GM21528 (cell line): ENCODE results near the gene GCC1.

Experiments
- ATAC-seq: cut with Tn5 transposase; IDR thresholded peaks from one replicate; pipeline ENCODE4 v1.9.1; 2021; ENCODE audit warnings: mild to moderate bottlenecking, moderate library complexity; ENCODE audit not compliant: unreplicated experiment, low FRiP score

The GCC1 gene

GRCh38 chr7:127585044-127585953, at the start of gene GCC1:
Gene GCC1, minus strand, starts transcription at chr7:127585596. Its CDS starts 414 bp downstream, at chr7:127585182.
- peak; percentile 86 for ATAC-seq

GRCh38 chr7:127632276-127632910, 47.0 kb upstream of the GCC1 start:
- ATAC-seq: no peak

- ATAC-seq: no peak
Observed at GRCh38 chr7:127629268-127629854, 44.0 kb upstream of the GCC1 start.

DNA sequence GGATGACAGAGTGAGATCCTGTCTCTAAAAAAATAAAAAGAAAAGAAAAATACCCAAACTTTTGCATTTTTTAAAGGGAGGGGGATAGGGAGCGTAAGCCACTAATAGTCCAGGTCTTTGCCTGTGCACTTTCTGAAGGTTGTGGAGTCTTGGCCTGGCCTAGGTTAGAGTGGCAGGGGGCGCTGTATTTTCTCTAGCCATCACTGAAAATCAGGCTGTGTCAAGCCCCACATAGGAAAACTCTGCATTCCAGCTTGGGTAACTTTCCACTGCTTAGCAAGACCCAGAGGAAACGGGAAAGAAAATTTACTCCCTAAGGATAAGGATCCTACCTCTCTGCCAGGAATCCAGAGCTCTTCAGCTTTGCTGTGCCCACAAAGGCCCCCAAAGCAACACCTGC, 43.0 kb upstream of the GCC1 start:
- no peak for ATAC-seq

GRCh38 chr7:127625331-127625730, 39.9 kb upstream of the GCC1 start:
- ATAC-seq: no peak

DNA sequence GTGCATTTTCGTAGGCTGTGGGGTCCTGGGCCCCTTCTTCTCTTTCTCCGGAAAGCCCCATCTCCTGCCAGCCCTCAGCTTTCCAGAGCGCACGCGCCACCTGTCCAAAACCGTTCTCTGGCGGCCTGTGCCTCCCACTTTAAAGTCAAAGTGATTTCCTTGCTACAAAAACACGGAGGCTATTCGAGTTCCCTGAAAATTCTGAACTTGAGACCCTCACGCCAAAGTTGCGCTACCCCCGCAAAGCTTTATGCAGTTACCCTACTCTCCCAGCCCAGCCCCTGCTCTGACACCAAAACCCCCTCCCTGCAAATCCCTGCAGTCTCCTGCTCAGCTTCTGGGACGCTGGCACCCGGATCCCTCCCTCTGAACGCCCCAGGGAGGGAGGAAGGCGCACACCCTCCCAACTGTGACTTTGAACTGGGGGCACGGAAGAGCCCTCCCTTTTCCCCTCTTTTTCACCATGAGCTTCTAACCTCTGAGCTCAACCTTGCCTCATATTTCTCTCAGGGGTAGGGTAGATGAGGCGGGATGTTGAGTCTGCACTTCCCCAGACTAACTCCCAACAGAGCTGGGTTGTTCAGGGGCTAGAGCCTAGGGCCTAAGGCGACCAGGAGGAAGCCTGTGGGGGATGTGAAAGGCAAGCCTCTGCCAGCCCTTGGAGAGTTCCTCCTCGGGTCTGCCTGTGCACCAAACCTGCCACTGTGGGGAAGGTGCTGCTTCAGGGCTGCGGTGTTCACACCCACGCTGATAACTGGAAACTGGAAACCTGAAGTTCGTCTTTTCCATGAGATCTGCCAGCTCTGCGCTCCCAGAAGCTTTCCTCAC, 35.2 kb upstream of the GCC1 start:
- no peak for ATAC-seq

DNA sequence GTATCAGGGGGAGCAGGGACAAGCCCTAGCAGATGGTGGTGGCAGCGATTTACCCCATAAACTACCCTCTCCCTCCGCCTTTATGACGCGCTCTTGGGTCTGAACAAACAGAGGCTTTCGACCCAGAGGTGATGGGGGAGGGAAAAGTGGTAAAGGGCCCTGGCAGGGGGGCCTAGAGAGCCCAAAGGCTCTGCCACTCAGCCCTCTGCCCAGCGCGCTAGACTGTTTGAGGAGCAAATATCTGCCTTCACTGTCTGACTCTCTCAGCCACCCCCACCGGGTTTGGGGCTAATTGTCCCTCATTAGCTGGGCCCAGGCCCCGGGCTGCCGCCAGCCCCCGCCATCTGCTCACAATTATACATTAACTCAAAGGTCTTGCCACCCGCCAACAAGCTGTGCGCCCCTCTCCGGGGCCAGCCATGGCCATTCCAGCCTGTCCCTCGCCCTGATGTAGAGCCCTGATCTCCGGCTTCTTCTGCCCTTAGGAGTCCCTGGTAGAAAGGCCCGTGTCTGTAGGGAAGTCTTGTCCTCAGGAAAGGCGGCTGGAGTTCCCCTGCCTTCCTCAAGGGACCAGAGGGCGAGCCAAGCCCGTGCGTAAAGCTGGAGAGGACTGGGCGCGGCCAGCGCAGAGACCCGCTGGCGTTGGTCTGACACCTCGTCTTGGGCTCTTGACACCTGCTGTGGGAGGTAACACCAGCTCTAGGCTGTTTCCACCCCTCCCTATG, 34.4 kb upstream of the GCC1 start:
- no peak for ATAC-seq

GRCh38 chr7:127618775-127619174, 33.4 kb upstream of the GCC1 start:
- ATAC-seq: no peak

DNA sequence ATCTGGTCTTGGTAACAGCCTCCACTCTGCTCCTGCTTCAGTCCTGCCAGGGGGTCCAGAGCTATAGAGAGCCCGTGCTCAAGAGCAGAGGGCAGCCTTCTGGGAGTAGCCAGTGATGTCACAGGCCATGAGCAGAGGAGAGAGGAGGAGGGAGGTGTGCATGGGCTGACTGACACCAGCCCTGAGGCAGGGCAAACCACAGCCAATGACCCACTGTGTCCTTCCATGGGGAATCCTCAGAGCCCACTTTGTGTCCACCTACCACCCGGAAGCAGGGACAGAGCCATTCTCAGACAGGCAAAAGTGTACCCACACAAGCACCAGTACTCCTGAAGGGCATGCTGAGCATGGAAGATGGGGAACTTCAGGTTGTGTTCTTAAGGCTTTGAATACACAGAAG, 32.6 kb upstream of the GCC1 start, which contains the start of gene PAX4:
Gene PAX4, minus strand, starts transcription at position 101 of the 400 bp plus-strand sequence. CDS start 2,214 bp downstream, outside the sequence.
- ATAC-seq: no peak

DNA sequence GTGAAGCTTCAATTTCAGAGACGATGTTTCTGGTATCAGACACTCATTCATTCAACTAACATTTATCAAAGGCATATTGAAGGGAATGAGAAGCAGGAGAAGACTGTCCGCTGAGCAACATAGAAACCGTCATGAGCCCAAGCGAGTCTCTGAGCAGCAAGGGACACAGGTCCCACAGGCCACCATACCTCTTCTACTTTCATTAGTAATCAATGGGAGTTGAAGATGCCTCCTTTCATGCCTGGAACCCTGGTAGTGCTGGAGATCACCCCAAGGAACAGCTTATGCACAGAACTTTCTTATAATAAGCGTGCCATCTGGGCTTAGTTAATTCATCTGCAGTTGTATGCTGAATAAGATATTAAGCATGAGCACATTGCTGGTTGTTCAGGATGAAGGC, 31.3 kb upstream of the GCC1 start:
- ATAC-seq: no peak

GRCh38 chr7:127612263-127612662, 26.9 kb upstream of the GCC1 start:
- ATAC-seq: no peak

- ATAC-seq: no peak
Observed at GRCh38 chr7:127609297-127609696, 23.9 kb upstream of the GCC1 start.

- no peak for ATAC-seq
Observed at GRCh38 chr7:127608446-127608845, 23.1 kb upstream of the GCC1 start.

- no peak for ATAC-seq
Observed at GRCh38 chr7:127600885-127601284, 15.5 kb upstream of the GCC1 start.

DNA sequence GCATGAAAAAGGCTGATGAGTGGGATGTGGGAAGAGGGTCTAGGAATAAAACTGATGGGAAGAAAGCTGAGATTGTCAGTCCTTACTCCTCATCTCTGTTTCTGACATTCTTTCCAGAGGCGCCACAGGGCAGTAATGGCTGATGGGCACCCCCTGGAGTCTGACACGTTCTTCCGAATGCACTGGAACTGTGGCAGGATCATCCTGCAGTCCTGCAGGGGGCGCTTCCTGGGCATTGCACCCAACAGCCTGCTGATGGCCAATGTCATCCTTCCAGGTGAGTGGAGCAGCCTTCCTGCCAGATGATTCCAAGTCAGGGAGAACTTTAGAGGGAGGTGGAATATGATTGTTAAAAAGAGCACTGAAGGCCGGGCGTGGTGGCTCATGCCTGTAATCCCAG, 12.9 kb upstream of the GCC1 start:
- no peak for ATAC-seq

DNA sequence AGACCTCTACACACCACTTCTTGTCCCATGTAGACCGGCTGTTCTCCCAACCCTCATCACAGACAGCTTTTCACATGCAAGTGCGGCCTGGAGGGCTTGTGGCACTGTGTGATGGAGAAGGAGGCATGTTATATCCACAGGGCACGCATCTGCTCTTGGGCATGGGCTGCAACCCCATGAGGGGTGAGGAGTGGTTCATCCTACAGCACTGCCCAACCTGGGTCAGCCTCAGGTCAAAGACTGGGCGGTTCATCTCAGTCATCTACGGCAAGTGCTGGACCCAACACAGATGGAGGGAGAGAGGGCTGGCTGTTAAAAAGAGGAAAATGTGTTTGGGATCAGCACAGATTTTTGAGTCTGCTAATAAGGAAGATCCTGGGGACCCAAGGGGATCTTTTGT, 10.3 kb upstream of the GCC1 start:
- ATAC-seq: no peak

- no peak for ATAC-seq
Observed at GRCh38 chr7:127594490-127594889, 9.1 kb upstream of the GCC1 start.

DNA sequence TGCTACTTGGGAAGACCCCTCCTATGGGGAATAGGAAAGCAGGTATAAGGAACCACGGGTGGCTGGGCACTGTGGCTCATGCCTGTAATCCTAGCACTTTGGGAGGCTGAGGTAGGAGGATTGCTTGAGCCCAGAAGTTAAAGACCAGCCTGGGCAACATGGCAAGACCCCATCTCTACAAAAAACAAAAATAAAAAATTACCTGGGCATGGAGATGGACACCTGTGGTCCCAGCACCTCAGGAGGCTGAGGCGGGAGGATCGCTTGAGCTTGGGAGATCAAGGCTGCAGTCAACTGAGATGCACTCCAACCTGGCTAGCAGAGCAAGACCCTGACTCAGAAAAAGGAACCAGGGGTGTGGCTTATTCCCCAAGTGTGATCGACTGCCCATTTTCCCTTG, 7.2 kb upstream of the GCC1 start:
- no peak for ATAC-seq

GRCh38 chr7:127591591-127591990, 6.2 kb upstream of the GCC1 start:
- no peak for ATAC-seq

- no peak for ATAC-seq
Observed at GRCh38 chr7:127591189-127591588, 5.8 kb upstream of the GCC1 start.
